Liver (tissue), 3 donors: Measurements from ENCODE around the gene SWAP70.

Source experiments
- GABPA ChIP-seq, 2 donors: IDR thresholded peaks in 1 of 2; conservative IDR thresholded peaks in 1 of 2; 2 replicates each; pipeline ENCODE4 v1.6.1; 2016; ENCODE audit warnings: antibody characterized with exemption in 2 of 2, mild to moderate bottlenecking in 1 of 2, moderate library complexity in 1 of 2
- HNF4A ChIP-seq, 2 donors: conservative IDR thresholded peaks; 2 replicates each; pipeline ENCODE4 v1.6.1; 2016; ENCODE audit warnings: antibody characterized with exemption in 2 of 2, mild to moderate bottlenecking in 2 of 2
- TAF1 ChIP-seq: conservative IDR thresholded peaks from 2 replicates; pipeline ENCODE4 v1.6.1; 2016; ENCODE audit warnings: antibody characterized with exemption, mild to moderate bottlenecking
- YY1 ChIP-seq: IDR thresholded peaks from 2 replicates; pipeline ENCODE4 v1.6.1; 2016; ENCODE audit warnings: antibody characterized with exemption, mild to moderate bottlenecking
- TF ChIP-seq, protein P1 (sequence below): fragments of 150-350 bp; IDR thresholded peaks from 2 replicates; pipeline ENCODE4 v1.5.1; 2017; ENCODE audit warnings: improper control_type of control experiment, low read depth, low read length; ENCODE audit not compliant: missing input control
- donor health status: healthy.
- donor health status: healthy.

DNA sequence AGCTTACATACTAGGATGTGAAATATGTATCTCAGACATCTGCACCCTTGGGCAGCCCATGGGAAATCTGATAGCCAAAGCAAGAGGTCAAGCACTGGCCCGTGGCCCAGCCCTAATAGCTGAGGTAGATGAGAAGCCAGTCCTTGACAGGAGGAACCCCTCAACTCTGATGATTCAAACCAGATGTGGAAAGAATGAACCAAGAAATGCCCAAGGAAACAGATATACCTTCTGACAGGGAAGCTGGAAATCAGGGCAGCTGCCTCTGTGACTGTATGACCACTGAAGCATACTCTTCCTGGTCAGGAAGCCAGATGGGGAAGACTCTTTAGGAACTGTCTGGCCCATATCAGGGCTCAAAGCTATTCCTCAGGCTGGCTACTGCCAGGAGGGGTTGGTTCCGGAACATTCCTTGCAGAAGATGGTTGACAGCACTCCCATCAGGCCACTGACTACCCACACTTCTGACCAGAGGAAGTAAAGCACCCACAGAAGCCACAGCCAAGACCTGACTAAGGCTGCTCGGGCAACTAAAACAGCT, 124.2 kb downstream of the SWAP70 start:
- TF ChIP-seq TAF1 (no peak), HNF4A (conservative IDR thresholded peaks at IDR 0.05) (no peak), YY1 (no peak), GABPA (IDR thresholded peaks at IDR 0.05 in 1 of 2, conservative IDR thresholded peaks at IDR 0.05 in 1 of 2) (no peak)
- TF ChIP-seq, protein P1, sequence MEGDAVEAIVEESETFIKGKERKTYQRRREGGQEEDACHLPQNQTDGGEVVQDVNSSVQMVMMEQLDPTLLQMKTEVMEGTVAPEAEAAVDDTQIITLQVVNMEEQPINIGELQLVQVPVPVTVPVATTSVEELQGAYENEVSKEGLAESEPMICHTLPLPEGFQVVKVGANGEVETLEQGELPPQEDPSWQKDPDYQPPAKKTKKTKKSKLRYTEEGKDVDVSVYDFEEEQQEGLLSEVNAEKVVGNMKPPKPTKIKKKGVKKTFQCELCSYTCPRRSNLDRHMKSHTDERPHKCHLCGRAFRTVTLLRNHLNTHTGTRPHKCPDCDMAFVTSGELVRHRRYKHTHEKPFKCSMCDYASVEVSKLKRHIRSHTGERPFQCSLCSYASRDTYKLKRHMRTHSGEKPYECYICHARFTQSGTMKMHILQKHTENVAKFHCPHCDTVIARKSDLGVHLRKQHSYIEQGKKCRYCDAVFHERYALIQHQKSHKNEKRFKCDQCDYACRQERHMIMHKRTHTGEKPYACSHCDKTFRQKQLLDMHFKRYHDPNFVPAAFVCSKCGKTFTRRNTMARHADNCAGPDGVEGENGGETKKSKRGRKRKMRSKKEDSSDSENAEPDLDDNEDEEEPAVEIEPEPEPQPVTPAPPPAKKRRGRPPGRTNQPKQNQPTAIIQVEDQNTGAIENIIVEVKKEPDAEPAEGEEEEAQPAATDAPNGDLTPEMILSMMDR, result no peak
